HCT116 (cell line): Measurements from ENCODE around the gene SMYD3. TPM values are rescaled to one million over a fixed set of nuclear protein-coding genes. Genes with fewer than 3 reads are reported as not detected.

Source experiments
- ATAC-seq: fragments of 200-7000 bp; cut with Tn5 transposase; 2 replicates; pipeline ENCODE4 v1.9.1; 2020; ENCODE audit warnings: mild to moderate bottlenecking, moderate library complexity
- BruUV-seq: library from RNA; stranded (reverse); fragments of 400-500 nt; replicated peaks from 2 replicates; lab custom pipeline; 2021; lab: Mats Ljungman, UMichigan
- CTCF ChIA-PET: fragments of 300-600 bp; sonication (Branson Sonifier 250); formaldehyde crosslinking; loops from one replicate; lab custom pipeline; 2021; ENCODE audit warnings: antibody characterized with exemption; lab: Charles Lee
- POLR2A ChIA-PET: fragments of 300-600, 350-600 bp; sonication (Branson Sonifier 250); formaldehyde crosslinking; loops from one replicate; lab custom pipeline; 2021; ENCODE audit warnings: antibody characterized with exemption; lab: Charles Lee
- RAD21 ChIA-PET, 2 experiments: fragments of 300-600 bp; sonication (Branson Sonifier 250); formaldehyde crosslinking; loops; one replicate each; lab custom pipeline; 2023; ENCODE audit warnings: low total read pairs in 2 of 2; ENCODE audit not compliant: uncharacterized antibody in 2 of 2, unreplicated experiment in 2 of 2, low non-redundant PET in 1 of 2; lab: Charles Lee
- DNase-seq: peaks from one replicate; pipeline ENCODE4 v3.0.0-alpha.2; 2010; ENCODE audit warnings: low read depth, low spot score
- H2AFZ ChIP-seq: fragments of 200-600 bp; shearing (Covaris generic), sonication (generic); 2 replicates; pipeline ENCODE4 v1.6.1; 2017; ENCODE audit warnings: low read depth, mixed run types, mixed read lengths, antibody characterized with exemption, low read length; ENCODE audit not compliant: poor library complexity, severe bottlenecking
- H3K27ac ChIP-seq: 2 replicates; pipeline ENCODE4 v1.5.1; 2012; ENCODE audit warnings: low read depth, low read length
- H3K27me3 ChIP-seq: fragments of 200-600 bp; sonication (generic); 2 replicates; pipeline ENCODE4 v1.6.1; 2016; ENCODE audit warnings: mixed run types, low read length, mixed read lengths; ENCODE audit not compliant: insufficient read depth
- H3K36me3 ChIP-seq, 2 experiments: fragments of 200-500 bp in 1 of 2; fragments of 200-600 bp in 1 of 2; sonication (Bioruptor generic) in 1 of 2; sonication (generic) in 1 of 2; 2 replicates each; pipeline versions ENCODE4 v1.5.1 to v1.6.1; 2014 to 2016; ENCODE audit warnings: low read length in 2 of 2, inconsistent platforms in 1 of 2, mixed read lengths in 1 of 2, mixed run types in 1 of 2; ENCODE audit not compliant: insufficient read depth in 2 of 2, control insufficient read depth in 1 of 2
- H3K4me1 ChIP-seq, 2 experiments: fragments of 200-600 bp in 1 of 2; sonication (generic) in 1 of 2; 2 replicates each; pipeline versions ENCODE4 v1.5.1 to v1.6.1; 2012 to 2017; ENCODE audit warnings: low read length in 2 of 2, inconsistent platforms in 1 of 2, mild to moderate bottlenecking in 1 of 2, mixed read lengths in 1 of 2, mixed run types in 1 of 2, moderate library complexity in 1 of 2; ENCODE audit not compliant: insufficient read depth in 2 of 2, control insufficient read depth in 1 of 2
- H3K4me2 ChIP-seq: fragments of 200-600 bp; sonication (generic); 2 replicates; pipeline ENCODE4 v1.6.1; 2017; ENCODE audit warnings: mixed run types, low read length, mixed read lengths
- H3K4me3 ChIP-seq, 2 experiments: fragments of 200-600 bp in 1 of 2; sonication (generic) in 1 of 2; replicated peaks in 1 of 2; 2 replicates each; pipeline ENCODE4 v1.5.1; 2011 to 2016; ENCODE audit warnings: low read length in 2 of 2, control low read depth in 1 of 2, low read depth in 1 of 2, mild to moderate bottlenecking in 1 of 2, mixed read lengths in 1 of 2, mixed run types in 1 of 2
- H3K79me2 ChIP-seq: fragments of 200-600 bp; sonication (generic); 2 replicates; pipeline ENCODE4 v1.6.1; 2017; ENCODE audit warnings: mild to moderate bottlenecking, mixed run types, low read length, moderate library complexity, mixed read lengths; ENCODE audit not compliant: insufficient read depth
- H3K9ac ChIP-seq: fragments of 200-600 bp; sonication (generic); 2 replicates; pipeline ENCODE4 v1.6.1; 2016; ENCODE audit warnings: low read length, mixed read lengths
- H3K9me2 ChIP-seq: fragments of 200-600 bp; sonication (generic), shearing (Covaris generic); 2 replicates; pipeline ENCODE4 v1.6.1; 2017; ENCODE audit warnings: mixed run types, mild to moderate bottlenecking, moderate library complexity; ENCODE audit not compliant: insufficient read depth
- H3K9me3 ChIP-seq, 2 experiments: fragments of 200-500 bp in 1 of 2; fragments of 200-600 bp in 1 of 2; sonication (Bioruptor generic) in 1 of 2; sonication (generic) in 1 of 2; 2 replicates each; pipeline ENCODE4 v1.6.1; 2014 to 2017; ENCODE audit warnings: low read length in 2 of 2, mixed read lengths in 2 of 2, inconsistent platforms in 1 of 2, low read depth in 1 of 2, mild to moderate bottlenecking in 1 of 2, mixed run types in 1 of 2, moderate library complexity in 1 of 2; ENCODE audit not compliant: control insufficient read depth in 1 of 2, insufficient read depth in 1 of 2
- H4K20me1 ChIP-seq: fragments of 200-600 bp; sonication (generic), shearing (Covaris generic); 2 replicates; pipeline ENCODE4 v1.6.1; 2017; ENCODE audit warnings: mixed run types, mild to moderate bottlenecking, moderate library complexity; ENCODE audit not compliant: insufficient read depth
- CBX3 ChIP-seq: IDR thresholded peaks from 2 replicates; pipeline ENCODE4 v1.6.1; 2012; ENCODE audit warnings: low read depth
- CEBPB ChIP-seq: IDR thresholded peaks from 2 replicates; pipeline ENCODE4 v1.6.1; 2012; ENCODE audit warnings: low read depth
- EGR1 ChIP-seq: IDR thresholded peaks from 2 replicates; pipeline ENCODE4 v1.6.1; 2012; ENCODE audit warnings: low read depth
- ELF1 ChIP-seq: IDR thresholded peaks from 2 replicates; pipeline ENCODE4 v1.6.1; 2012; ENCODE audit warnings: low read depth, borderline replicate concordance
- EZH2phosphoT487 ChIP-seq: fragments of 200-600 bp; IDR thresholded peaks from 2 replicates; pipeline ENCODE4 v1.6.1; 2018; ENCODE audit warnings: antibody characterized with exemption, borderline replicate concordance
- FOSL1 ChIP-seq: IDR thresholded peaks from 2 replicates; pipeline ENCODE4 v1.6.1; 2012; ENCODE audit warnings: low read depth
- JUND ChIP-seq: IDR thresholded peaks from 2 replicates; pipeline ENCODE4 v1.6.1; 2012
- POLR2A ChIP-seq: IDR thresholded peaks from 2 replicates; pipeline ENCODE4 v1.7.0; 2011; ENCODE audit warnings: borderline replicate concordance; ENCODE audit not compliant: insufficient read depth, insufficient read length; ENCODE audit errors: extremely low read depth
- POLR2AphosphoS5 ChIP-seq: IDR thresholded peaks from 2 replicates; pipeline ENCODE4 v1.6.1; 2011; ENCODE audit warnings: mild to moderate bottlenecking, low read depth, low read length, moderate library complexity
- RAD21 ChIP-seq: IDR thresholded peaks from 2 replicates; pipeline ENCODE4 v1.6.1; 2012; ENCODE audit warnings: low read depth, mild to moderate bottlenecking
- SIN3A ChIP-seq: IDR thresholded peaks from 2 replicates; pipeline ENCODE4 v1.6.1; 2012; ENCODE audit warnings: low read depth
- SP1 ChIP-seq: IDR thresholded peaks from 2 replicates; pipeline ENCODE4 v1.6.1; 2012; ENCODE audit warnings: low read depth
- TCF7L2 ChIP-seq: IDR thresholded peaks from 2 replicates; pipeline ENCODE4 v1.7.0; 2011; ENCODE audit warnings: borderline replicate concordance, inconsistent platforms; ENCODE audit not compliant: insufficient read depth, insufficient read length; ENCODE audit errors: extremely low read depth
- YY1 ChIP-seq: IDR thresholded peaks from 2 replicates; pipeline ENCODE4 v1.6.1; 2011; ENCODE audit warnings: low read length, low read depth, moderate library complexity, mild to moderate bottlenecking; ENCODE audit not compliant: insufficient replicate concordance; ENCODE audit errors: extremely low read depth
- ZBTB33 ChIP-seq: IDR thresholded peaks from 2 replicates; pipeline ENCODE4 v1.6.1; 2011; ENCODE audit warnings: mild to moderate bottlenecking, low read length, moderate library complexity; ENCODE audit not compliant: insufficient replicate concordance; ENCODE audit errors: extremely low read depth
- ZFX ChIP-seq: fragments of 450-650 bp; IDR thresholded peaks from 2 replicates; pipeline ENCODE4 v1.6.1; 2017
- ZNF274 ChIP-seq: fragments of 200-500 bp; sonication (Bioruptor generic); IDR thresholded peaks from 2 replicates; pipeline ENCODE4 v1.6.1; 2014; ENCODE audit warnings: mild to moderate bottlenecking, low read depth, low read length, inconsistent platforms
- intact Hi-C: fragments of 100-400 bp; cut with micrococcal nuclease; formaldehyde crosslinking; loops from 2 replicates; pipeline ENCODE4 v1.10.0; 2022
- total RNA-seq: library from RNA; stranded (reverse); gene quantifications from one replicate; pipeline ENCODE4 v1.2.1, GENCODE V29; 2021; ENCODE audit not compliant: unreplicated experiment
- TF ChIP-seq, protein P1 (sequence below): IDR thresholded peaks from 2 replicates; pipeline ENCODE4 v1.6.1; 2012; ENCODE audit warnings: low read depth
- TF ChIP-seq, protein P2 (sequence below): IDR thresholded peaks from 2 replicates; pipeline ENCODE4 v1.6.1; 2012

The SMYD3 gene
- total RNA-seq, 1 experiment from 2014 or later = 33.6 TPM

DNA sequence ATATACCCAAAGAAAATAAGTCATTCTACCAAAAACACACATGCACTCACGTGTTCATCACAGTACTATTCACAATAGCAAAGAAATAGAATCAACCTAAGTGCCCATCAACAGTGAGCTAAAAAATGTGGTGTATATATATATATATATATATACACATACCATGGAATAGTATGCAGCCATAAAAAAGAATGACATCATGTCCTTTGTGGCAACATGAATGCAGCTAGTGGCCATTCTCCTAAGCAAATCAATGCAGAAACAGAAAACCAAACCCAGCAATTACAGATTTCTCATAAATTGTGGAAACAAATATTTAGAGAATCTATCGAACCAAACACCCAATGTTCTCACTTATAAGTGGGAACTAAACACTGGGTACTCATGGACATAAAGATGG lies 585.7 kb downstream of the SMYD3 start:
- H2AFZ ChIP-seq = no peak overlapping the region
- H3K9me3 ChIP-seq = no peaks in the 10 kb centered on the region
- H3K4me3 ChIP-seq = no peak overlapping the region
- H3K9me2 ChIP-seq = no peaks in the 10 kb centered on the region
- no TSS peak for BruUV-seq
- no peaks in the 10 kb centered on the region for H3K79me2 ChIP-seq
- no peak overlapping the region for H3K4me2 ChIP-seq
- DNase-seq (no peak), ATAC-seq (no peak)
- ChIA-PET CTCF (no interaction called here), POLR2A (no interaction called here), RAD21 (no interaction called here)
- H4K20me1 ChIP-seq = no peaks in the 10 kb centered on the region
- no peaks in the 10 kb centered on the region for H3K4me1 ChIP-seq
- H3K27me3 ChIP-seq = no peaks in the 10 kb centered on the region
- no peaks in the 10 kb centered on the region for H3K36me3 ChIP-seq
- no peak overlapping the region for H3K27ac ChIP-seq
- TF ChIP-seq EGR1 (no peak), CBX3 (no peak), ELF1 (no peak), ZBTB33 (no peak), FOSL1 (no peak), ZFX (no peak), POLR2A (no peak), POLR2AphosphoS5 (no peak), JUND (no peak), ZNF274 (no peak), CEBPB (no peak), RAD21 (no peak), EZH2phosphoT487 (no peak), TCF7L2 (no peak), SIN3A (no peak), YY1 (no peak), SP1 (no peak)
- TF ChIP-seq, protein P1, sequence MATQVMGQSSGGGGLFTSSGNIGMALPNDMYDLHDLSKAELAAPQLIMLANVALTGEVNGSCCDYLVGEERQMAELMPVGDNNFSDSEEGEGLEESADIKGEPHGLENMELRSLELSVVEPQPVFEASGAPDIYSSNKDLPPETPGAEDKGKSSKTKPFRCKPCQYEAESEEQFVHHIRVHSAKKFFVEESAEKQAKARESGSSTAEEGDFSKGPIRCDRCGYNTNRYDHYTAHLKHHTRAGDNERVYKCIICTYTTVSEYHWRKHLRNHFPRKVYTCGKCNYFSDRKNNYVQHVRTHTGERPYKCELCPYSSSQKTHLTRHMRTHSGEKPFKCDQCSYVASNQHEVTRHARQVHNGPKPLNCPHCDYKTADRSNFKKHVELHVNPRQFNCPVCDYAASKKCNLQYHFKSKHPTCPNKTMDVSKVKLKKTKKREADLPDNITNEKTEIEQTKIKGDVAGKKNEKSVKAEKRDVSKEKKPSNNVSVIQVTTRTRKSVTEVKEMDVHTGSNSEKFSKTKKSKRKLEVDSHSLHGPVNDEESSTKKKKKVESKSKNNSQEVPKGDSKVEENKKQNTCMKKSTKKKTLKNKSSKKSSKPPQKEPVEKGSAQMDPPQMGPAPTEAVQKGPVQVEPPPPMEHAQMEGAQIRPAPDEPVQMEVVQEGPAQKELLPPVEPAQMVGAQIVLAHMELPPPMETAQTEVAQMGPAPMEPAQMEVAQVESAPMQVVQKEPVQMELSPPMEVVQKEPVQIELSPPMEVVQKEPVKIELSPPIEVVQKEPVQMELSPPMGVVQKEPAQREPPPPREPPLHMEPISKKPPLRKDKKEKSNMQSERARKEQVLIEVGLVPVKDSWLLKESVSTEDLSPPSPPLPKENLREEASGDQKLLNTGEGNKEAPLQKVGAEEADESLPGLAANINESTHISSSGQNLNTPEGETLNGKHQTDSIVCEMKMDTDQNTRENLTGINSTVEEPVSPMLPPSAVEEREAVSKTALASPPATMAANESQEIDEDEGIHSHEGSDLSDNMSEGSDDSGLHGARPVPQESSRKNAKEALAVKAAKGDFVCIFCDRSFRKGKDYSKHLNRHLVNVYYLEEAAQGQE = no peak
- TF ChIP-seq, protein P2, sequence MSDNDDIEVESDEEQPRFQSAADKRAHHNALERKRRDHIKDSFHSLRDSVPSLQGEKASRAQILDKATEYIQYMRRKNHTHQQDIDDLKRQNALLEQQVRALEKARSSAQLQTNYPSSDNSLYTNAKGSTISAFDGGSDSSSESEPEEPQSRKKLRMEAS = no peak
- intact Hi-C loops = no loop called here
- H3K9ac ChIP-seq = no peak overlapping the region
